Hematopoietic multipotent progenitor cell treated with erythropoietin and hydrocortisone succinate and interleukin-3 and kit ligand, for 6 days (in vitro differentiated cells): Measurements from ENCODE around the gene ADRB1.

ENCODE experiments used
- DNase-seq: peaks from one replicate; pipeline ENCODE4 v3.0.0-alpha.2; 2015

The ADRB1 gene

GRCh38 chr10:114043532-114044246 lies at the start of gene ADRB1:
Gene ADRB1, plus strand, starts transcription at chr10:114043866. Its CDS starts 267 bp downstream, at chr10:114044133.
- peak; percentile 50 for DNase-seq

- no peak for DNase-seq
Measured at GRCh38 chr10:113995201-113995600, 48.5 kb upstream of the ADRB1 start.

- DNase-seq, result no peak
Measured at GRCh38 chr10:113997428-113997827, 46.2 kb upstream of the ADRB1 start.

GRCh38 chr10:113999531-113999930 lies 44.1 kb upstream of the ADRB1 start:
- DNase-seq, result no peak

- no peak for DNase-seq
Measured at GRCh38 chr10:114000457-114001010, 43.1 kb upstream of the ADRB1 start.

GRCh38 chr10:114002422-114002821 lies 41.2 kb upstream of the ADRB1 start:
- no peak for DNase-seq

GRCh38 chr10:114003161-114003941 lies 40.3 kb upstream of the ADRB1 start:
- no peak for DNase-seq

GRCh38 chr10:114009281-114009996 lies 34.2 kb upstream of the ADRB1 start:
- DNase-seq, result no peak

- no peak for DNase-seq
Measured at GRCh38 chr10:114010316-114010715, 33.4 kb upstream of the ADRB1 start.

GRCh38 chr10:114012650-114013049 lies 31.0 kb upstream of the ADRB1 start:
- DNase-seq, result no peak

- DNase-seq, result no peak
Measured at GRCh38 chr10:114015708-114016107, 28.0 kb upstream of the ADRB1 start.

- DNase-seq, result no peak
Measured at GRCh38 chr10:114017271-114017670, 26.4 kb upstream of the ADRB1 start.

GRCh38 chr10:114017873-114018272 lies 25.8 kb upstream of the ADRB1 start:
- no peak for DNase-seq

- no peak for DNase-seq
Measured at GRCh38 chr10:114019226-114019625, 24.4 kb upstream of the ADRB1 start.

- DNase-seq, result no peak
Measured at GRCh38 chr10:114021154-114021553, 22.5 kb upstream of the ADRB1 start.

- no peak for DNase-seq
Measured at GRCh38 chr10:114021717-114022680, 21.7 kb upstream of the ADRB1 start.

GRCh38 chr10:114022766-114023597 lies 20.7 kb upstream of the ADRB1 start:
- no peak for DNase-seq

GRCh38 chr10:114024876-114025610 lies 18.6 kb upstream of the ADRB1 start:
- peak; percentile 78 for DNase-seq

GRCh38 chr10:114025611-114026130 lies 18.0 kb upstream of the ADRB1 start:
- no peak for DNase-seq
